Heart left ventricle (tissue), 16 donors: ENCODE results near the gene GPR78. TPM values are rescaled to one million over a fixed set of nuclear protein-coding genes. Genes with fewer than 3 reads are reported as not detected.

Experiments used
- ATAC-seq, 4 donors: fragments of 200-7000 bp; cut with Tn5 transposase; one replicate each; pipeline ENCODE4 v1.9.1; 2020 to 2022; ENCODE audit warnings: moderate library complexity in 4 of 4, mild to moderate bottlenecking in 3 of 4, moderate number of reproducible peaks in 1 of 4
- DNase-seq, 5 donors: peaks; one replicate each; pipeline ENCODE4 v3.0.0-alpha.2; 2020
- H3K27ac ChIP-seq, 12 donors: fragments of 200-600 bp; sonication (generic) in 4 of 12; one replicate each; pipeline versions ENCODE4 v1.5.0 to v1.8.0; 2016 to 2022; ENCODE audit warnings: mild to moderate bottlenecking in 2 of 12
- H3K27me3 ChIP-seq, 9 donors: fragments of 200-600 bp; sonication (generic) in 2 of 9; one replicate each; pipeline versions ENCODE4 v1.5.1 to v1.8.0; 2016 to 2022; ENCODE audit warnings: mild to moderate bottlenecking in 3 of 9
- H3K36me3 ChIP-seq, 9 donors: fragments of 200-600 bp; sonication (generic) in 2 of 9; one replicate each; pipeline versions ENCODE4 v1.5.0 to v1.8.0; 2018 to 2022; ENCODE audit warnings: mild to moderate bottlenecking in 2 of 9
- H3K4me1 ChIP-seq, 12 donors: fragments of 200-600 bp; sonication (generic) in 4 of 12; one replicate each; pipeline versions ENCODE4 v1.5.0 to v1.8.0; 2016 to 2022; ENCODE audit warnings: mild to moderate bottlenecking in 3 of 12
- H3K4me3 ChIP-seq, 12 donors: fragments of 200-600 bp; sonication (generic) in 4 of 12; one replicate each; pipeline versions ENCODE4 v1.5.0 to v1.8.0; 2017 to 2022; ENCODE audit warnings: mild to moderate bottlenecking in 9 of 12, moderate library complexity in 4 of 12
- H3K9me3 ChIP-seq, 12 donors: fragments of 200-600 bp; sonication (generic) in 4 of 12; one replicate each; pipeline versions ENCODE4 v1.5.0 to v1.8.0; 2016 to 2022; ENCODE audit warnings: mild to moderate bottlenecking in 1 of 12
- POLR2A ChIP-seq, 2 donors: fragments of 450-650 bp; IDR thresholded peaks; one replicate each; pipeline ENCODE4 v1.6.1; 2017; ENCODE audit warnings: antibody characterized with exemption in 2 of 2, mild to moderate bottlenecking in 2 of 2, moderate library complexity in 2 of 2
- WGBS, 4 donors: extraction: QIAGEN DNeasy Blood & Tissue Kit in 2 of 4; methylation state at CpG; one replicate each; pipeline versions ENCODE4 v1.1.5 to v1.1.7; 2013 to 2018; 5-methylcytosine and 5-hydroxymethylcytosine counted together
- intact Hi-C, 10 donors: fragments of 100-400 bp; cut with DNase I; formaldehyde crosslinking; loops; one replicate each; pipeline versions ENCODE4 v1.11.1 to v1.14.2; 2022
- polyA plus RNA-seq, 2 donors: library from polyadenylated mRNA; stranded (reverse); fragments of 200-250 nt; gene quantifications; one replicate each; pipeline ENCODE4 v1.2.3, GENCODE V29; 2013
- total RNA-seq, 9 donors: library from RNA; depleted of rRNA in 2 of 9; stranded (reverse); fragments of >200 nt in 2 of 9; fragmentation: NEBNext Ultra II Directional in 3 of 9; extraction: Animal tissue kit (Norgen Biotek cat#: 25700) in 3 of 9; gene quantifications; one replicate each; pipeline versions ENCODE4 v1.1.0 to v1.2.4, GENCODE V29; 2016 to 2023
- TF ChIP-seq, protein P1 (sequence below), 12 donors: fragments of 200-600 bp; sonication (generic) in 4 of 12; IDR thresholded peaks; one replicate each; pipeline versions ENCODE4 v1.5.0 to v1.8.0; 2018 to 2022; ENCODE audit warnings: antibody characterized with exemption in 12 of 12, mild to moderate bottlenecking in 5 of 12
- donor health status: ischemic (EF 13 %, LVEDD 7.1; RV severe dilation, severe dysfunction).
- donor health status: healthy with polysubstance abuse.
- donor health status: DM: no; HTN: yes; CAD: no.
- donor health status: DM: no; HTN: no; CAD: no.
- donor health status: ischemic (EF 25% LVEDD 6.9; RV normal size, moderate dysfunction).
- donor health status: ischemic (EF 25% LVEDD 5.7; RV mildly dilated, moderate dysfunction).
- donor health status: healthy.
- donor health status: DM: yes; HTN: yes; CAD: no.
- donor health status: ischemic (EF 35%, LVEDD 5.7; RV mildly dilated, moderate dysfunction).
- donor health status: nonischemic (EF 11% LVEDD 7.7; RV severe dilation, severe dysfunction).
- donor health status: DM: yes; HTN: yes; CAD: no.
- donor health status: PGD.
- donor health status: ischemic (EF 29% LVEDD 5.4; RV normal size, mild dysfunction).
- donor health status: nonischemic (EF 23%, LVEDD 6.1; RV moderate dilation, normal function).

Gene GPR78
- total and polyA plus RNA-seq, 11 donors, result 0.11 TPM; not detected in 10

- intact Hi-C loops, result no loop called here
- H3K36me3 ChIP-seq, result no peaks in the 10 kb centered on the region
- TF ChIP-seq, protein P1, sequence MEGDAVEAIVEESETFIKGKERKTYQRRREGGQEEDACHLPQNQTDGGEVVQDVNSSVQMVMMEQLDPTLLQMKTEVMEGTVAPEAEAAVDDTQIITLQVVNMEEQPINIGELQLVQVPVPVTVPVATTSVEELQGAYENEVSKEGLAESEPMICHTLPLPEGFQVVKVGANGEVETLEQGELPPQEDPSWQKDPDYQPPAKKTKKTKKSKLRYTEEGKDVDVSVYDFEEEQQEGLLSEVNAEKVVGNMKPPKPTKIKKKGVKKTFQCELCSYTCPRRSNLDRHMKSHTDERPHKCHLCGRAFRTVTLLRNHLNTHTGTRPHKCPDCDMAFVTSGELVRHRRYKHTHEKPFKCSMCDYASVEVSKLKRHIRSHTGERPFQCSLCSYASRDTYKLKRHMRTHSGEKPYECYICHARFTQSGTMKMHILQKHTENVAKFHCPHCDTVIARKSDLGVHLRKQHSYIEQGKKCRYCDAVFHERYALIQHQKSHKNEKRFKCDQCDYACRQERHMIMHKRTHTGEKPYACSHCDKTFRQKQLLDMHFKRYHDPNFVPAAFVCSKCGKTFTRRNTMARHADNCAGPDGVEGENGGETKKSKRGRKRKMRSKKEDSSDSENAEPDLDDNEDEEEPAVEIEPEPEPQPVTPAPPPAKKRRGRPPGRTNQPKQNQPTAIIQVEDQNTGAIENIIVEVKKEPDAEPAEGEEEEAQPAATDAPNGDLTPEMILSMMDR (IDR thresholded peaks at IDR 0.05), result no peak
- TF ChIP-seq POLR2A (IDR thresholded peaks at IDR 0.05), result no peak
- no peaks in the 10 kb centered on the region for H3K4me1 ChIP-seq
- H3K4me3 ChIP-seq, result no peak overlapping the region
- no peak overlapping the region for H3K27ac ChIP-seq
- peaks cover 0 to 23% (median 0%) of the 10 kb centered on the region in 9 donors for H3K27me3 ChIP-seq
- WGBS, 4 donors, result 77 to 85% (median 83%) methylated on average over 19 to 21 of the region's 21 CpGs
- DNase-seq, result peak in 1 of 5 donors; percentile 9
- H3K9me3 ChIP-seq, result no peaks in the 10 kb centered on the region
- ATAC-seq, result no peak
Measured at GRCh38 chr4:8558080-8558960, 21.9 kb upstream of the GPR78 start.

DNA sequence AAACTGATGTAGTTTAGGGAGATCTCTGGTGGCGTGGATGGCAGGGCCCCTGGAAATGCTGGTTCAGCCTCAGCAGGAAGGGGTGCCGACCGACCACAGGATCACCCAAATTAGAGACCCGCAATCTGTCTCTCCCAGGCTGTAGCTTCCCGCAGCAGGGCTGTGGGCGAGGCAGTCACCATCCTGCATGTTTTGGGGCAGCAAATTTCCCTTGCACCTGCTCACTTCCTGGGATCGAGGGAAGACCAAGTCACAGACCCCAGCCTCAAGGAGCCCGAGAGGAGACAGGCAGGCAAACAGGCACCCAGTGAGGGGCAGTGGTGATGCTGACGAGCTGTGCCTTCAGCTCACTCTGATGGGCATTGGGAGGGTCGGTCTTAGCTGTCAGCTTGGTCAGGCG lies 21.2 kb upstream of the GPR78 start:
- DNase-seq, result peak in 1 of 5 donors; percentile 16
- no peak overlapping the region for H3K27ac ChIP-seq
- intact Hi-C loops, result no loop called here
- WGBS, 4 donors, result 82 to 89% (median 86%) methylated on average over 7 to 11 of the region's 11 CpGs
- H3K4me3 ChIP-seq, result no peak overlapping the region
- H3K9me3 ChIP-seq, result no peaks in the 10 kb centered on the region
- no peak for TF ChIP-seq POLR2A (IDR thresholded peaks at IDR 0.05)
- TF ChIP-seq, protein P1 (IDR thresholded peaks at IDR 0.05), result no peak
- no peak for ATAC-seq
- no peaks in the 10 kb centered on the region for H3K36me3 ChIP-seq
- no peaks in the 10 kb centered on the region for H3K4me1 ChIP-seq
- peaks cover 0 to 23% (median 0%) of the 10 kb centered on the region in 9 donors for H3K27me3 ChIP-seq

DNA sequence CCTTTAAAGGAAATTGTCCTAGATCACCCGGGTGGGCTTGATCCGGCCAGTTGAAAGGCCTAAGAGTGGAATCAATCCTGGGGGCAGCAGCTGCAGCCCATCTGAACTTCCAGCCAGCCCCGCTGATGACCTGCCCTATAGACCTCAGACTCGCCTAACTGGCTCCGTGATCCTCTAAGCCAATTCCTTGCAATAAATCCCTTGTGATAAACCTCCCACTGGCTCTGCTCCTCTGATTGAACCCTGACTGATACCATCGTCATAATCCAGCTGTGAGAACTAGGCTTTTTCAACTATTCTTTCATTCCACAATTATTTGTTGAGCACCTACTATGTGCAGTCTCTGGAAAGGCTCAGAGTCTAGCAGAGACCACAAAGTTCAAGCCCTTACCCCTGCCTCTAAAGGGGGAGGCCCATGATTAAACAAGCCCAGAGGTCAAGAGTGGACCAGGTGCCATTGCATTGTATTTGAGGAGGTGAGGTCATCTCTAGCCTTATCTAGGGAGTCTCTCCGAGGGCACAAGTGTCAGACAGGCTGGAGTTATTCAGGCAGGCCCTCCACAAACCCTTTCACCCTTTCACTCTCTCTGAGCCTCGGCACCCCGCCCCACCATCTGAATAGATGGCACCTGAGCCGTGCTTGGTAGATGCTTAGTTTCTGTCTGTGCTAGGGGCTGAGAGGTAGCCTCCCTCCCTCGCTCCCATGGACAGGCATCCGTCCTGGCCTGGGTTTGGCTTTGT lies 20.5 kb upstream of the GPR78 start:
- TF ChIP-seq, protein P1 (IDR thresholded peaks at IDR 0.05), result no peak
- no peak for TF ChIP-seq POLR2A (IDR thresholded peaks at IDR 0.05)
- Histone ChIP-seq H3K4me1 (no peaks in the 10 kb centered on the region), H3K4me3 (no peak overlapping the region), H3K27me3 (peaks cover 0 to 23% (median 0%) of the 10 kb centered on the region in 9 donors), H3K27ac (no peak overlapping the region), H3K9me3 (no peaks in the 10 kb centered on the region), H3K36me3 (no peaks in the 10 kb centered on the region)
- intact Hi-C loops, result no loop called here
- WGBS, 4 donors, result 73 to 76% (median 74%) methylated on average over 12 of the region's 12 CpGs
- DNase-seq (peak in 1 of 5 donors; percentile 7), ATAC-seq (no peak)
